ENCODE measurements around the gene MRM2.
A peak's percentile ranks its signal among the peaks of the same experiment; 100 is the strongest.

The MRM2 gene

GRCh38 chr7:2245883-2246675, 4.1 kb upstream of the MRM2 start:
- DNase-seq: no peak

- no peak for DNase-seq
Measured at GRCh38 chr7:2244404-2244995, 2.5 kb upstream of the MRM2 start.

GRCh38 chr7:2243458-2243857, 1.5 kb upstream of the MRM2 start:
- no peak for DNase-seq

GRCh38 chr7:2242541-2243429, 780 bp upstream of the MRM2 start:
- DNase-seq: no peak

GRCh38 chr7:2239242-2239641, 2.8 kb downstream of the MRM2 start:
- DNase-seq: no peak

GRCh38 chr7:2237109-2237602, 4.8 kb downstream of the MRM2 start:
- no peak for DNase-seq

GRCh38 chr7:2233926-2234325, 8.1 kb downstream of the MRM2 start:
- no peak for DNase-seq

GRCh38 chr7:2232766-2233520, 9.1 kb downstream of the MRM2 start, which contains the start of gene MAD1L1:
Gene MAD1L1 (minus strand): TSS chr7:2232945. CDS start chr7:2230133, 2,812 bp downstream.
- DNase-seq: peak; percentile 89

GRCh38 chr7:2231992-2232765, 9.8 kb downstream of the MRM2 start:
- no peak for DNase-seq

- DNase-seq: no peak
Measured at GRCh38 chr7:2230882-2231281, 11.1 kb downstream of the MRM2 start.

- DNase-seq: no peak
Measured at GRCh38 chr7:2230226-2230625, 11.8 kb downstream of the MRM2 start.

GRCh38 chr7:2229467-2229866, 12.5 kb downstream of the MRM2 start:
- DNase-seq: no peak

- no peak for DNase-seq
Measured at GRCh38 chr7:2228921-2229320, 13.1 kb downstream of the MRM2 start.

- no peak for DNase-seq
Measured at GRCh38 chr7:2227699-2228098, 14.3 kb downstream of the MRM2 start.

- DNase-seq: no peak
Measured at GRCh38 chr7:2225830-2226229, 16.2 kb downstream of the MRM2 start.

GRCh38 chr7:2225336-2225735, 16.7 kb downstream of the MRM2 start:
- DNase-seq: no peak

GRCh38 chr7:2224934-2225333, 17.1 kb downstream of the MRM2 start:
- no peak for DNase-seq

GRCh38 chr7:2224491-2224928, 17.5 kb downstream of the MRM2 start:
- DNase-seq: no peak

- no peak for DNase-seq
Measured at GRCh38 chr7:2223321-2223720, 18.7 kb downstream of the MRM2 start.

- DNase-seq: no peak
Measured at GRCh38 chr7:2222516-2222915, 19.5 kb downstream of the MRM2 start.

GRCh38 chr7:2220954-2221353, 21.1 kb downstream of the MRM2 start:
- DNase-seq: no peak

GRCh38 chr7:2220506-2220905, 21.5 kb downstream of the MRM2 start:
- DNase-seq: no peak
